ENCODE results near the gene SLC25A21.

SLC25A21 gene

GRCh38 chr14:36767603-36768281, 404.7 kb downstream of the SLC25A21 start:
- TF ChIP-seq EZH2phosphoT487 (IDR thresholded peaks at IDR 0.05; ENCODE audit: low read length): no peak
- TF ChIP-seq EZH2 (optimal IDR thresholded peaks at IDR 0.05; ENCODE audit: low read depth, low read length): no peak
- no peak for TF ChIP-seq CTCF (IDR thresholded peaks at IDR 0.05; ENCODE audit: low read length)
- Histone ChIP-seq H3K27me3 (replicated peaks; ENCODE audit: insufficient read depth, low read length) (no peaks in the 10 kb centered on the region), H3K27ac (ENCODE audit: low read length) (no peak overlapping the region), H3K9me3 (replicated peaks; ENCODE audit: insufficient read depth, low read length) (no peaks in the 10 kb centered on the region), H3K36me3 (replicated peaks; ENCODE audit: insufficient read depth, low read length) (no peaks in the 10 kb centered on the region), H3K9ac (ENCODE audit: low read length) (no peak overlapping the region), H3K4me1 (ENCODE audit: low read length) (no peaks in the 10 kb centered on the region), H4K20me1 (ENCODE audit: insufficient read depth, low read length) (no peaks in the 10 kb centered on the region), H2AFZ (ENCODE audit: low read length) (no peak overlapping the region), H3K4me3 (ENCODE audit: low read length) (no peak overlapping the region), H3F3A (ENCODE audit: insufficient read depth, low read length) (no peaks in the 10 kb centered on the region), H3K9me2 (replicated peaks; ENCODE audit: insufficient read depth, low read length) (no peaks in the 10 kb centered on the region), H3K4me2 (ENCODE audit: low read depth, low read length) (no peak overlapping the region), H3K79me2 (ENCODE audit: low read length) (no peaks in the 10 kb centered on the region)
- no peak for DNase-seq

GRCh38 chr14:36766974-36767373, 405.4 kb downstream of the SLC25A21 start:
- H3K4me1 ChIP-seq (ENCODE audit: low read length): no peaks in the 10 kb centered on the region
- TF ChIP-seq CTCF (IDR thresholded peaks at IDR 0.05; ENCODE audit: low read length) (no peak), EZH2phosphoT487 (IDR thresholded peaks at IDR 0.05; ENCODE audit: low read length) (no peak), EZH2 (optimal IDR thresholded peaks at IDR 0.05; ENCODE audit: low read depth, low read length) (no peak)
- no peaks in the 10 kb centered on the region for H3K9me3 ChIP-seq (replicated peaks; ENCODE audit: insufficient read depth, low read length)
- DNase-seq: no peak
- H3F3A ChIP-seq (ENCODE audit: insufficient read depth, low read length): no peaks in the 10 kb centered on the region
- no peak overlapping the region for H3K27ac ChIP-seq (ENCODE audit: low read length)
- H3K4me3 ChIP-seq (ENCODE audit: low read length): no peak overlapping the region
- no peaks in the 10 kb centered on the region for H3K9me2 ChIP-seq (replicated peaks; ENCODE audit: insufficient read depth, low read length)
- H3K79me2 ChIP-seq (ENCODE audit: low read length): no peaks in the 10 kb centered on the region
- H2AFZ ChIP-seq (ENCODE audit: low read length): no peak overlapping the region
- H4K20me1 ChIP-seq (ENCODE audit: insufficient read depth, low read length): no peaks in the 10 kb centered on the region
- no peaks in the 10 kb centered on the region for H3K36me3 ChIP-seq (replicated peaks; ENCODE audit: insufficient read depth, low read length)
- H3K9ac ChIP-seq (ENCODE audit: low read length): no peak overlapping the region
- H3K27me3 ChIP-seq (replicated peaks; ENCODE audit: insufficient read depth, low read length): no peaks in the 10 kb centered on the region
- H3K4me2 ChIP-seq (ENCODE audit: low read depth, low read length): no peak overlapping the region

GRCh38 chr14:36757734-36758601, 414.4 kb downstream of the SLC25A21 start:
- TF ChIP-seq EZH2 (optimal IDR thresholded peaks at IDR 0.05; ENCODE audit: low read depth, low read length) (no peak), CTCF (IDR thresholded peaks at IDR 0.05; ENCODE audit: low read length) (no peak), EZH2phosphoT487 (IDR thresholded peaks at IDR 0.05; ENCODE audit: low read length) (no peak)
- H3K79me2 ChIP-seq (ENCODE audit: low read length): no peaks in the 10 kb centered on the region
- H3K4me3 ChIP-seq (ENCODE audit: low read length): no peak overlapping the region
- H3K27me3 ChIP-seq (replicated peaks; ENCODE audit: insufficient read depth, low read length): no peaks in the 10 kb centered on the region
- no peaks in the 10 kb centered on the region for H3K9me2 ChIP-seq (replicated peaks; ENCODE audit: insufficient read depth, low read length)
- no peak overlapping the region for H3K9ac ChIP-seq (ENCODE audit: low read length)
- DNase-seq: no peak
- no peaks in the 10 kb centered on the region for H3K9me3 ChIP-seq (replicated peaks; ENCODE audit: insufficient read depth, low read length)
- no peaks in the 10 kb centered on the region for H3F3A ChIP-seq (ENCODE audit: insufficient read depth, low read length)
- no peak overlapping the region for H2AFZ ChIP-seq (ENCODE audit: low read length)
- no peak overlapping the region for H3K4me2 ChIP-seq (ENCODE audit: low read depth, low read length)
- no peaks in the 10 kb centered on the region for H3K36me3 ChIP-seq (replicated peaks; ENCODE audit: insufficient read depth, low read length)
- no peaks in the 10 kb centered on the region for H4K20me1 ChIP-seq (ENCODE audit: insufficient read depth, low read length)
- H3K27ac ChIP-seq (ENCODE audit: low read length): no peak overlapping the region
- H3K4me1 ChIP-seq (ENCODE audit: low read length): no peaks in the 10 kb centered on the region

All from MM.1S (cell line).